ENCODE results near the gene GREB1L. TPM values are rescaled to one million over a fixed set of nuclear protein-coding genes. Genes with fewer than 3 reads are reported as not detected.

Gene GREB1L
- total and polyA plus RNA-seq, 2 donors (not counting 1 experiment from before 2014, with no cell fraction given): not detected

- ATAC-seq (ENCODE audit: low read depth) (no peak), DNase-seq (no peak)
- ChIA-PET POLR2A (no interaction called here), CTCF (no interaction called here)
- Mint-ChIP-seq H3K27me3 (no peaks in the 10 kb centered on the region), H3K4me3 (no peak overlapping the region), H3K4me1 (no peaks in the 10 kb centered on the region), H3K27ac (no peak overlapping the region), H3K9me3 (ENCODE audit: insufficient read depth) (no peaks in the 10 kb centered on the region)
- Histone ChIP-seq H3K9me3 (ENCODE audit: control extremely low read depth in 1 of 3, control insufficient read depth in 2 of 3, insufficient read depth in 1 of 3, low read length in 2 of 3) (no peaks in the 10 kb centered on the region), H3K4me2 (replicated peaks; ENCODE audit: low read depth, low read length, poor library complexity, severe bottlenecking) (no peak overlapping the region), H3K27ac (ENCODE audit: low read length in 2 of 2) (no peak overlapping the region), H4K20me1 (ENCODE audit: control insufficient read depth, insufficient read depth, low read length, poor library complexity, severe bottlenecking) (no peaks in the 10 kb centered on the region), H3K4me1 (ENCODE audit: control insufficient read depth in 2 of 2, insufficient read depth in 2 of 2, low read length in 2 of 2) (no peaks in the 10 kb centered on the region), H2AFZ (ENCODE audit: insufficient read depth, low read depth, low read length, poor library complexity, severe bottlenecking) (no peak overlapping the region), H3K4me3 (ENCODE audit: control extremely low read depth in 1 of 5, extremely low read depth in 1 of 5, insufficient read depth in 1 of 5, low read depth in 2 of 5, low read length in 4 of 5) (no peak overlapping the region), H3K9ac (ENCODE audit: low read length) (no peak overlapping the region), H3K79me2 (ENCODE audit: control insufficient read depth, insufficient read depth, low read length) (no peaks in the 10 kb centered on the region), H3K36me3 (replicated peaks in 1 of 2; ENCODE audit: control extremely low read depth in 1 of 2, control insufficient read depth in 1 of 2, extremely low read depth in 1 of 2, insufficient read depth in 2 of 2, low read length in 1 of 2) (no peaks in the 10 kb centered on the region), H3K27me3 (replicated peaks in 1 of 4; ENCODE audit: control extremely low read depth in 1 of 4, control insufficient read depth in 3 of 4, insufficient read depth in 4 of 4, low read length in 3 of 4) (no peaks in the 10 kb centered on the region)
- WGBS (ENCODE audit: insufficient coverage): no CpG with 5 or more reads among the region's 5 CpGs
- no peak for TF ChIP-seq CTCF (IDR thresholded peaks at IDR 0.05)
- intact Hi-C loops (cut with micrococcal nuclease): no loop called here
These were observed 61.4 kb downstream of the GREB1L start for GRCh38 chr18:21303445-21303844.

- Mint-ChIP-seq H3K4me1 (no peaks in the 10 kb centered on the region), H3K4me3 (no peak overlapping the region), H3K9me3 (ENCODE audit: insufficient read depth) (no peaks in the 10 kb centered on the region), H3K27me3 (no peaks in the 10 kb centered on the region), H3K27ac (no peak overlapping the region)
- WGBS (ENCODE audit: insufficient coverage): no CpG with 5 or more reads among the region's 2 CpGs
- ATAC-seq (ENCODE audit: low read depth) (no peak), DNase-seq (no peak)
- H2AFZ ChIP-seq (ENCODE audit: insufficient read depth, low read depth, low read length, poor library complexity, severe bottlenecking): no peak overlapping the region
- no peak for TF ChIP-seq EZH2 (IDR thresholded peaks at IDR 0.05; ENCODE audit: borderline replicate concordance, insufficient read depth, low read depth, low read length, poor library complexity, severe bottlenecking)
- TF ChIP-seq CTCF (IDR thresholded peaks at IDR 0.05): no peak
- H3K36me3 ChIP-seq (replicated peaks in 1 of 2; ENCODE audit: control extremely low read depth in 1 of 2, control insufficient read depth in 1 of 2, extremely low read depth in 1 of 2, insufficient read depth in 2 of 2, low read length in 1 of 2): no peaks in the 10 kb centered on the region
- no peaks in the 10 kb centered on the region for H4K20me1 ChIP-seq (ENCODE audit: control insufficient read depth, insufficient read depth, low read length, poor library complexity, severe bottlenecking)
- no peak overlapping the region for H3K4me2 ChIP-seq (replicated peaks; ENCODE audit: low read depth, low read length, poor library complexity, severe bottlenecking)
- H3K4me3 ChIP-seq (ENCODE audit: control extremely low read depth in 1 of 5, extremely low read depth in 1 of 5, insufficient read depth in 1 of 5, low read depth in 2 of 5, low read length in 4 of 5): no peak overlapping the region
- POLR2A ChIA-PET: no interaction called here
- H3K9me3 ChIP-seq (ENCODE audit: control extremely low read depth in 1 of 3, control insufficient read depth in 2 of 3, insufficient read depth in 1 of 3, low read length in 2 of 3): no peaks in the 10 kb centered on the region
- intact Hi-C loops (cut with micrococcal nuclease): no loop called here
- CTCF ChIA-PET: no interaction called here
- no peak overlapping the region for H3K9ac ChIP-seq (ENCODE audit: low read length)
- no peak overlapping the region for H3K27ac ChIP-seq (ENCODE audit: low read length in 2 of 2)
- H3K27me3 ChIP-seq (replicated peaks in 1 of 4; ENCODE audit: control extremely low read depth in 1 of 4, control insufficient read depth in 3 of 4, insufficient read depth in 4 of 4, low read length in 3 of 4): no peaks in the 10 kb centered on the region
- H3K4me1 ChIP-seq (ENCODE audit: control insufficient read depth in 2 of 2, insufficient read depth in 2 of 2, low read length in 2 of 2): no peaks in the 10 kb centered on the region
- H3K79me2 ChIP-seq (ENCODE audit: control insufficient read depth, insufficient read depth, low read length): no peaks in the 10 kb centered on the region
These were observed 61.9 kb downstream of the GREB1L start for GRCh38 chr18:21303895-21304294.

Measured in B cell (primary cell).